Measurements from ENCODE around the gene BSPH1. TPM values are rescaled to one million over a fixed set of nuclear protein-coding genes. Genes with fewer than 3 reads are reported as not detected.
"Not testable (repeated sequence)": the region's sequence is repeated elsewhere in the genome, so short reads cannot be mapped to it uniquely, and the experiment has no call there.

The BSPH1 gene
- total RNA-seq, 1 experiment from 2014 or later, result not detected

DNA sequence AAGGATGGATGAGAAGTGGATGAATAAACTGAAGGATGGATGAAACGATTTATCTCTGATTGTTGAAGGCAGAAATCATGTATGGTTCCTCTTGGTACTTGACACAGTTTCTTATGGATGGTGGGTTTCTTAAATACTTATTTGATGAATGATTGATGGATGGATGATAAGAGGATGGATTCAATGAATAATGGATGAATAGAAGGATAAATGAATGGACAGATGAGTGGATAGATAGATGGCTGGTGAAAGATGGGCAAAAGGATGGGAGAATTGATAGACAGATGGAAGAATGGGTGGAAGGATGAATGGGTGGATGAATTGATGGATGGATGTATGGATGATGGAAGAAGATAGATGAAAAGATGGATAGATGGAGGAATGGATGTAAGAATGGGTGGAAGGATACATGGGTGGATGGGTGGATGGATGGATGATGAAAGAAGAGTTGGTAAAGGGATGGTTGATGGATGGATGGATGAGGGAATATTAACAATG is 4.3 kb upstream of the BSPH1 start:
- H3K36me3 ChIP-seq, result no peaks in the 10 kb centered on the region
- no peaks in the 10 kb centered on the region for H3K4me1 ChIP-seq (replicated peaks)
- DNase-seq (ENCODE audit: low read depth in 1 of 2, low spot score in 2 of 2), result no peak
- no peak overlapping the region for H3K27ac ChIP-seq
- H3K27me3 ChIP-seq (replicated peaks), result no peaks in the 10 kb centered on the region
- no peaks in the 10 kb centered on the region for H3K9me3 ChIP-seq (replicated peaks)
- no peak overlapping the region for H3K4me3 ChIP-seq

DNA sequence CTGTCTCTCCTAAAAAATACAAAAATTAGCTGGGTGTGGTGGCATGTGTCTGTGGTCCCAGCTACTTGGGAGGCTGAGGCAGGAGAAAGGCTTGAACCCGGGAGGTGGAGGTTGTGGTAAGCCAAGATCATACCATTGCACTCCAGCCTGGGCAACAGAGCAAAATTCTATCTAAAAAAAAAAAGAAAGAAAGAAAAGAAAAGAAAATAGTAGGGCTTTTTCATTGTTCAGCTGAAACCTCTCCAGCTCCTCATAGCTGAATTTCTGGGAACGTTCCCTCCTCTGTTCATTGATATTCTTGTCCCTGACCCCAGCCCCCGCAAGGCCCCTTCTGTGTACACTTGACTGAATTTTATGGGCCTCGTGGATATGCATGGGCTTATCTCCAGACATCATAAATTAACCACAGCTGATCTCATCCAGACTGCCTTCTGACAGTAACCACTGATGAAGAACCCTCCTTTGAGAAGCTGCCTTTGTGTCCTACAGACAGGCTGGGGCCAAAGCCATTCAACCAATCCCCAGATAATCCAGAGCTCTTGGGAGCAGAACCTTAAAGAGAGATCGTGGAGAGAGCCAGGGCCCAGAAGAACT is 2.3 kb upstream of the BSPH1 start, which contains the start of gene ELSPBP1:
TSS of gene ELSPBP1 (plus strand) at position 424 of the 594 bp plus-strand sequence. CDS start 14,036 bp downstream, outside the sequence.
- DNase-seq (ENCODE audit: low read depth in 1 of 2, low spot score in 2 of 2), result no peak
- H3K27ac ChIP-seq, result no peak within 1 kb of the TSS
- no peaks in the 10 kb centered on the region for H3K36me3 ChIP-seq
- H3K4me1 ChIP-seq (replicated peaks), result no peaks in the 10 kb centered on the region
- no peaks in the 10 kb centered on the region for H3K27me3 ChIP-seq (replicated peaks)
- no peaks in the 10 kb centered on the region for H3K9me3 ChIP-seq (replicated peaks)
- no peak within 1 kb of the TSS for H3K4me3 ChIP-seq

DNA sequence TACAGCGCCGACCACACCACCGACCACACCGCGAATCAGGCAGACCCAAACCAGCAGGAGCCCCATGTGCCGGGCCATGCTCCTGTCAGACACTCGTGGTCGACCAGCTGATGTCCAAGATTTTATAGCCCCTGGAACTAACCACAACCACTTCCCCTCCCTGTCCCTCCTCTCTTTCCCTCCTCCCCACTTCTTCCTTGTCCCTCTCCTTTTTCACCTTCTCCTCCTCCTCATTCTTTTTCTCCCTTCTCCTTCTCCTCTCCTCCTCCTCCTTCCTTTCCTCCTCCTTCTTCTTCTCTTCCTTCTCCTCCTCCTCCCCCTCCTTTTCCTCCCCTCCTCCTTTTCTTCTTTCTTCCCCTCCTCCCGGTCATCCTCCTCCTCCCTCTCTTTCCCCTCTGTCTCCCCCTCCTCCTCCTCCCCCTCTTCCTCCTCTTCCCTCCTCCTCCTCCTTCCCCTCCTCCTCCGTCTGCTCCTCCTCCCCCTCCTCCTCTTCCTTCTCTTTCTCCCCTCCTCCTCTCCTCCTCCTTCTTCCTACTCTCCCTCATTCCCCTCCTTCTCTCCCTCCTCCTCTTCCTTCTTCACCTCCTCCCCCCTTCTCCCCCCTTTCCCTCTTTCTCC is 670 bp downstream of the BSPH1 start:
- no peak for DNase-seq (ENCODE audit: low read depth in 1 of 2, low spot score in 2 of 2)
- no peaks in the 10 kb centered on the region for H3K9me3 ChIP-seq (replicated peaks)
- H3K4me3 ChIP-seq, result no peak overlapping the region
- H3K36me3 ChIP-seq, result no peaks in the 10 kb centered on the region
- no peaks in the 10 kb centered on the region for H3K27me3 ChIP-seq (replicated peaks)
- H3K4me1 ChIP-seq (replicated peaks), result no peaks in the 10 kb centered on the region
- H3K27ac ChIP-seq, result no peak overlapping the region

DNA sequence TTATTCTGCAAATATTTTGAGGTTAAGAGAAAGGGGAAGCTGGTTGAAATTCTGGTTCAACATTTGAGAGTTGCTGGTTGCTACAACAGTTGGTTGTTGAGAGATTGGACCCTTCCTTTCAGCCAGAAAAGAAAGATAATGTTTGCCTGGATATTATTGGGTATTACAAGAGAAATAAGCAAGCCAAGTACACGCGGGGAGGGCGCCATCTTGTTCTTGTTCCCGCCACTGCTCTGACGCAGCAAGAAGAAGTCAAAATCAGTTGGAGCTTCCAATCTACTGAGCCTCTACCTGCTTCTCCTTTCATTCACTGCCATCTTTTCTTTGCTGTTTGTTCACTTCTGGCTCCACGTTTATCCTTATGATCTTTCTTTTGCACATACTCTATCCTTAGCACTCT is 18.4 kb downstream of the BSPH1 start:
- H3K36me3 ChIP-seq, result no peaks in the 10 kb centered on the region
- DNase-seq (ENCODE audit: low read depth in 1 of 2, low spot score in 2 of 2), result no peak

DNA sequence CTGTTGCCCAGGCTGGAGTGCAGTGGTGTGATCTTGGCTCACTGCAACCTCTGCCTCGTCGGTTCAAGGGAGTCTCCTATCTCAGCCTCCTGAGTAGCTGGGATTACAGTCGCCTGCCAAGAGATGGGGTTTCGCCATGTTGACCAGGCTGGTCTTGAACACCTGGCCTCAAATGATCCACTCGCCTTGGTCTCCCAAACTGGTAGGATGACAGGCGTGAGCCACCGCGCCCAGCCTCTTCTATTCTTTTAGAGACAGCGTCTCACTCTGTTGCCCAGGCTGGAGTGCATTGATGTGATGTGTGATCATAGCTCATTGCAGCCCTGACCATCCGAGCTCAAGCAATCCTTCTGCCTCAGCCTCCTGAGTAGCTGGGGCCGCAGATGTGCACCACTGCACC is 36.0 kb downstream of the BSPH1 start:
- H3K9me3 ChIP-seq (replicated peaks); H3K4me1 ChIP-seq (replicated peaks); H3K36me3 ChIP-seq; H3K27me3 ChIP-seq (replicated peaks); H3K4me3 ChIP-seq; H3K27ac ChIP-seq: not testable (repeated sequence)
- DNase-seq (ENCODE audit: low read depth in 1 of 2, low spot score in 2 of 2), result peak in 1 of 2 experiments; percentile 64

More for the DNA sequence above, 18.4 kb downstream of the BSPH1 start:
- H3K27me3 ChIP-seq (replicated peaks), result 0 out of 2 replicates have a peak, but pooled peaks cover 3% of the 10 kb centered on the region
- H3K4me1 ChIP-seq (replicated peaks), result no peaks in the 10 kb centered on the region
- 0 out of 2 replicates have a peak, but pooled peaks cover 3% of the 10 kb centered on the region for H3K9me3 ChIP-seq (replicated peaks)
- H3K27ac ChIP-seq, result no peak overlapping the region
- H3K4me3 ChIP-seq, result no peak overlapping the region

DNA sequence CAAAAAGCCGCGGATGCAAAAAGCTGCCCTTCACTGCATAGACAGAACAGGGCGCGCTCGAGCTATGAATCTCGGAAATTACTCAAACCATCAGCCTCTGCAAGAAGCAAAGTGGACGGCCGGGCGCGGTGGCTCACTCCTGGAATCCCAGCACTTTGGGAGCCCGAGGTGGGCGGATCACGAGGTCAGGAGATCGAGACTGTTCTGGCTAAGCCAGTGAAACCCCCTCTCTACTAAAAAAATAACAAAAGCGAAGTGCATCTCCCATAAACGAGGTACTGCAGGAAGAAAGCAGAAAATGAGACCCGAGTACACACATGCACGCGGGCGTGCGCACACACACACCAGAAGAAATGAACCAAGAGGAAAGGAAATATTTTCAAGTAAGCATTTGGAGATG is 39.8 kb downstream of the BSPH1 start:
- DNase-seq (ENCODE audit: low read depth in 1 of 2, low spot score in 2 of 2); H3K4me1 ChIP-seq (replicated peaks); H3K9me3 ChIP-seq (replicated peaks); H3K27me3 ChIP-seq (replicated peaks); H3K4me3 ChIP-seq; H3K36me3 ChIP-seq; H3K27ac ChIP-seq: not testable (repeated sequence)

DNA sequence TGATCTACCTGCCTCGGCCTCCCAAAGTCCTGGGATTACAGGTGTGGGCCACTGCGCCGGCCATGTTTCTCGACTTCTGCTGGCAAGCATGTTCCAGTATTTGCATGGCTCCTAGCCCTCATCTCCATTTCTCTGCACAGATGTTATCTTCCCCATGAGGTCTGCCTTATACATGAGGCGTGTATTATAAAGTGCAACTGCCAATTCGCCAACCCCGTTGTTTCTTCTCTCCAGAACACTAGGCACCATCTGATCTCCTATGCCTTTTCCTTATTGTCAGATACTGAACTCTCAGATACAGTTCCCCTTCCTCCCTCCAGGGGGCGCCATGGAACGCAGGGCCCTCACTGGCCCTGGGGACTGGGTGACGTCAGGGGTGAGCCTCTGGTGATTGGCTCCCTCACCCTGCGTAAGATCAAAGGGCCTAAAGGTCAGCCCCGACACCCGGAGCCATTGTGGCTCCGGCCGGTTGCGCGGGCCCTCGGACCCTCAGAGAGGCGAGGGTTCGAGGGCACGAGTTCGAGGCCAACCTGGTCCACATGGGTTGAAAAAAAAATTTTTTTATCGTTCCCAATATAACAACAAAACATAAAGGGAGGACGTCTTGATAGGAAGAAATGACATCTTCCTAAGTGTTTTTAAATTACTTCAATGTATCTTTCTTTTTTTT is 42.0 kb downstream of the BSPH1 start:
- not testable (repeated sequence) for H3K27ac ChIP-seq; H3K4me1 ChIP-seq (replicated peaks); H3K9me3 ChIP-seq (replicated peaks); H3K36me3 ChIP-seq; H3K27me3 ChIP-seq (replicated peaks); H3K4me3 ChIP-seq
- DNase-seq (ENCODE audit: low read depth in 1 of 2, low spot score in 2 of 2), result peak in 1 of 2 experiments; percentile 50

DNA sequence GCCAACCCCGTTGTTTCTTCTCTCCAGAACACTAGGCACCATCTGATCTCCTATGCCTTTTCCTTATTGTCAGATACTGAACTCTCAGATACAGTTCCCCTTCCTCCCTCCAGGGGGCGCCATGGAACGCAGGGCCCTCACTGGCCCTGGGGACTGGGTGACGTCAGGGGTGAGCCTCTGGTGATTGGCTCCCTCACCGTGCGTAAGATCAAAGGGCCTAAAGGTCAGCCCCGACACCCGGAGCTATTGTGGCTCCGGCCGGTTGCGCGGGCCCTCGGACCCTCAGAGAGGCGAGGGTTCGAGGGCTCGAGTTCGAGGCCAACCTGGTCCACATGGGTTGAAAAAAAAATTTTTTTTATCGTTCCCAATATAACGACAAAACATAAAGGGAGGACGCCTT is 63.4 kb downstream of the BSPH1 start:
- not testable (repeated sequence) for H3K27me3 ChIP-seq (replicated peaks); H3K4me3 ChIP-seq; H3K27ac ChIP-seq; H3K4me1 ChIP-seq (replicated peaks); H3K36me3 ChIP-seq; H3K9me3 ChIP-seq (replicated peaks)
- DNase-seq (ENCODE audit: low read depth in 1 of 2, low spot score in 2 of 2), result peak in 1 of 2 experiments; percentile 56

DNA sequence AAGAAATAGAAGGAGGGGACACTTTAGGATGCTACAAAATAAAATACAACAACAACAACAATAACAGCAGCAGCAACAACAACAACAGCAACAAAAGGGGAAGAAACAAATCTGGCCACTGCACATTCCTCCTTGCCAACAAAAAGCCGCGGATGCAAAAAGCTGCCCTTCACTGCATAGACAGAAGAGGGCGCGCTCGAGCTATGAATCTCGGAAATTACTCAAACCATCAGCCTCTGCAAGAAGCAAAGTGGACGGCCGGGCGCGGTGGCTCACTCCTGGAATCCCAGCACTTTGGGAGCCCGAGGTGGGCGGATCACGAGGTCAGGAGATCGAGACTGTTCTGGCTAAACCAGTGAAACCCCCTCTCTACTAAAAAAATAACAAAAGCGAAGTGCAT is 71.9 kb downstream of the BSPH1 start:
- H3K27me3 ChIP-seq (replicated peaks); H3K27ac ChIP-seq; H3K4me3 ChIP-seq; H3K36me3 ChIP-seq; H3K9me3 ChIP-seq (replicated peaks); DNase-seq (ENCODE audit: low read depth in 1 of 2, low spot score in 2 of 2); H3K4me1 ChIP-seq (replicated peaks): not testable (repeated sequence)

Other genes with a start within 250 kb of the BSPH1 start
- 48.9 and 54.0 TPM in 2 replicates for gene NOP53, start 246.6 kb downstream of the BSPH1 start, total RNA-seq (2014; rRNA removed; shearing (Covaris generic))
- 394 and 455 TPM in 2 replicates for gene SELENOW, start 213.5 kb downstream of the BSPH1 start, total RNA-seq (2014; rRNA removed; shearing (Covaris generic))
- not detected in 2 replicates for gene TPRX1, start 187.6 kb downstream of the BSPH1 start, total RNA-seq (2014; rRNA removed; shearing (Covaris generic))
- not detected in 2 replicates for gene CRX, start 170.2 kb downstream of the BSPH1 start, total RNA-seq (2014; rRNA removed; shearing (Covaris generic))
- not detected in 2 replicates for gene TPRX2, start 132.9 kb downstream of the BSPH1 start, total RNA-seq (2014; rRNA removed; shearing (Covaris generic))
- gene SULT2A1, start 105.9 kb downstream of the BSPH1 start, total RNA-seq (2014; rRNA removed; shearing (Covaris generic)), result not detected in 2 replicates
- not detected in 2 replicates for gene ELSPBP1, start 2.5 kb upstream of the BSPH1 start, total RNA-seq (2014; rRNA removed; shearing (Covaris generic))
- gene CABP5, start 51.9 kb upstream of the BSPH1 start, total RNA-seq (2014; rRNA removed; shearing (Covaris generic)), result not detected in 2 replicates
- gene PLA2G4C, start 118.6 kb upstream of the BSPH1 start, total RNA-seq (2014; rRNA removed; shearing (Covaris generic)), result 3.4 and 7.9 TPM in 2 replicates
- 60.6 and 72.9 TPM in 2 replicates for gene LIG1, start 178.2 kb upstream of the BSPH1 start, total RNA-seq (2014; rRNA removed; shearing (Covaris generic))
- 2.9 and 4.7 TPM in 2 replicates for gene ZSWIM9, start 178.5 kb upstream of the BSPH1 start, total RNA-seq (2014; rRNA removed; shearing (Covaris generic))

Data from SJSA1 (cell line).